Stomach smooth muscle (tissue), 2 donors: Measurements from ENCODE around the gene CRNKL1.

Experiments used
- H3K27ac ChIP-seq: one replicate; pipeline ENCODE4 v1.7.0; 2013; ENCODE audit warnings: mild to moderate bottlenecking, low read length, inconsistent platforms
- H3K27me3 ChIP-seq, 2 donors: one replicate each; pipeline ENCODE4 v1.7.0; 2013; ENCODE audit warnings: low read length in 2 of 2; ENCODE audit not compliant: insufficient read depth in 2 of 2, control insufficient read depth in 1 of 2
- H3K36me3 ChIP-seq, 2 donors: one replicate each; pipeline ENCODE4 v1.7.0; 2013; ENCODE audit warnings: low read length in 2 of 2; ENCODE audit not compliant: control insufficient read depth in 2 of 2, insufficient read depth in 2 of 2
- H3K4me1 ChIP-seq: one replicate; pipeline ENCODE4 v1.7.0; 2013; ENCODE audit warnings: low read length; ENCODE audit not compliant: control insufficient read depth, insufficient read depth
- H3K4me3 ChIP-seq, 2 donors: one replicate each; pipeline ENCODE4 v1.7.0; 2013; ENCODE audit warnings: low read length in 2 of 2
- H3K9ac ChIP-seq, 2 donors: one replicate each; pipeline ENCODE4 v1.7.0; 2013; ENCODE audit warnings: low read length in 2 of 2, mild to moderate bottlenecking in 1 of 2
- H3K9me3 ChIP-seq, 2 donors: one replicate each; pipeline ENCODE4 v1.7.0; 2013; ENCODE audit warnings: low read length in 2 of 2; ENCODE audit not compliant: control insufficient read depth in 2 of 2
- donor health status: healthy.
- donor health status: Pancreatic carcinoma.

CRNKL1 gene

DNA sequence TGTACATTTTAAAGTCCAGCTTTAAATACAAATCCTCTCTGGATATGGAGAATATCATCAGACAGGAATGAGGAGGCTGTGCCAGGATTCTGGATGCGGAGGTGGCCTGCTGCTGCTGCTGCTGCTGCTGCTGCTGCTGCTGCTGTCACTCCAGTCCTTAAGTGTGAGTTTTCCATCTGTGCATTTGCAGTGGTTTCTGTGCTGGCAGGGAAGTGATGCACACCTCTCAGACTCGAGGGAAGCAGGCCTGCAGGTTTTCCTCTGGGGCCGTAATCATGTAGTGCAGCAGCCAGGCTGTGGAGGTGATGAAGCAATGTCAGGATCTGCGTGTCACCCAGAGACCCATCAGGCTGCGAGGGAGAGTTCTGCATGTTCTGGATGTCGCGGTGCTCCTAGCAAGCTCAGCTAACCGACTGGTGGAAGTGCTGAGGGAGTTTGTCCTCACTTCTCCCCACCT lies 32.1 kb upstream of the CRNKL1 start:
- Histone ChIP-seq H3K9ac (no peak overlapping the region), H3K4me3 (peak overlapping the region in 1 of 2 donors; percentile 17), H3K4me1 (no peaks in the 10 kb centered on the region), H3K27ac (no peak overlapping the region), H3K36me3 (no peaks in the 10 kb centered on the region), H3K9me3 (no peaks in the 10 kb centered on the region), H3K27me3 (peaks cover 0 to 2% of the 10 kb centered on the region in 2 donors)

DNA sequence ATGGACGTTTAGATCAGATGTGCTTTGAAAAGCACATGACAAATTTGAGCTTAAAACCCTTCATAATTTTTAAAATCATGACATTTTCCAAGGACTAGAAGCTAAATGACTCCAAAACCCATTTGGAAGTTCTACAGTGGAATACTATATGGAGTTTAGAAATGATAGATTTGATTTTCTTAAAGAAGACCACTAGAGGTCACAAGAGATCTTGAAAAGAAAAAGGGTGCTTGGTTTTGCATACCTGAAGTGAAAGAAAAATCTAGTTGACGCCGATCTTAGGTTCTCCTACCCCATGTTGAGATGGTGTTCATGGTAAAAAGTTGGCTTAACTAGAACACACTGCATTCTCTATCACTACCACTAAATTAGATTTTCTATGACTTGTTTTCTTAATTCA lies 31.5 kb upstream of the CRNKL1 start:
- H3K27me3 ChIP-seq: peaks cover 0 to 2% of the 10 kb centered on the region in 2 donors
- H3K9ac ChIP-seq: no peak overlapping the region
- no peaks in the 10 kb centered on the region for H3K4me1 ChIP-seq
- H3K4me3 ChIP-seq: peak overlapping the region in 1 of 2 donors; percentile 17
- H3K36me3 ChIP-seq: no peaks in the 10 kb centered on the region
- no peaks in the 10 kb centered on the region for H3K9me3 ChIP-seq
- H3K27ac ChIP-seq: no peak overlapping the region

- Histone ChIP-seq H3K4me1 (no peaks in the 10 kb centered on the region), H3K9me3 (no peaks in the 10 kb centered on the region), H3K27ac (no peak overlapping the region), H3K4me3 (no peak overlapping the region), H3K27me3 (peaks cover 5 to 7% of the 10 kb centered on the region in 2 donors), H3K9ac (no peak overlapping the region), H3K36me3 (no peaks in the 10 kb centered on the region)
Observed at GRCh38 chr20:20079102-20079784, 27.0 kb upstream of the CRNKL1 start.

- Histone ChIP-seq H3K9me3 (no peaks in the 10 kb centered on the region), H3K9ac (no peak overlapping the region), H3K36me3 (no peaks in the 10 kb centered on the region), H3K27ac (no peak overlapping the region), H3K4me3 (no peak overlapping the region), H3K4me1 (no peaks in the 10 kb centered on the region), H3K27me3 (peaks cover 5 to 13% of the 10 kb centered on the region in 2 donors)
Observed at GRCh38 chr20:20078041-20078440, 25.8 kb upstream of the CRNKL1 start.

GRCh38 chr20:20076297-20077065 lies 24.2 kb upstream of the CRNKL1 start:
- H3K4me1 ChIP-seq: no peaks in the 10 kb centered on the region
- no peaks in the 10 kb centered on the region for H3K9me3 ChIP-seq
- peaks cover 5 to 11% of the 10 kb centered on the region in 2 donors for H3K27me3 ChIP-seq
- no peaks in the 10 kb centered on the region for H3K36me3 ChIP-seq
- no peak overlapping the region for H3K4me3 ChIP-seq
- H3K9ac ChIP-seq: no peak overlapping the region
- H3K27ac ChIP-seq: no peak overlapping the region

GRCh38 chr20:20075032-20075431 lies 22.8 kb upstream of the CRNKL1 start:
- Histone ChIP-seq H3K36me3 (no peaks in the 10 kb centered on the region), H3K27ac (no peak overlapping the region), H3K4me1 (no peaks in the 10 kb centered on the region), H3K9ac (no peak overlapping the region), H3K27me3 (peaks cover 5 to 12% of the 10 kb centered on the region in 2 donors), H3K4me3 (no peak overlapping the region), H3K9me3 (no peaks in the 10 kb centered on the region)

DNA sequence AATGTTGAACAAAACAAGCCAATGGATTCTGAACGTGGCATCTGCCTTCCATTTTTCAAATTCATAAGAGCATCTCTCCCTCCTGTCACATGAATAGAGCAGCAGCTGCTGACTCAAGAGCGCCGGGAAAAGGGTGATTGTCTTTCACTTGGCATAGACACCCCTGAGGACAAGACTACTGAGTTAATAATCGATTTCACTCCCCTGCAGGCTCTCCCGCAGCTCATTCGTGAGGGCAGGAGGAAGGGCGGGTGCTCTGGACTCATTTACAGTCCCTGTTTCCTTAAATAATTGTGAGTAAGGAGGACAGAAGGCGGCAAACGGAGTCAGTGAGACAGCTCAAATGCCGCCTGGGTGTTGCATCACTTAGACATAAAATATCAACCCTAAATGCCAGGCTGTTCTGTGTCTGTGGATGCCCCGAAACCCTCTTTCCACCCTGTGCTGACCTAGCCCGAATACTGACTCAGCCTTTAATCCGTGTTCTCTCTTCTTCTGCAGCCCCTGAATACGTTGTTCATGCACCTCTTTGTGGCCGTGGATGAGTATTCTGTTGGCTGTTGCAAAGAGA lies 21.6 kb upstream of the CRNKL1 start:
- Histone ChIP-seq H3K27ac (no peak overlapping the region), H3K9me3 (no peaks in the 10 kb centered on the region), H3K9ac (no peak overlapping the region), H3K27me3 (peaks cover 5 to 12% of the 10 kb centered on the region in 2 donors), H3K4me1 (no peaks in the 10 kb centered on the region), H3K4me3 (no peak overlapping the region), H3K36me3 (no peaks in the 10 kb centered on the region)

- H3K27me3 ChIP-seq: peaks cover 5 to 11% of the 10 kb centered on the region in 2 donors
- no peak overlapping the region for H3K4me3 ChIP-seq
- no peaks in the 10 kb centered on the region for H3K4me1 ChIP-seq
- no peaks in the 10 kb centered on the region for H3K36me3 ChIP-seq
- H3K9me3 ChIP-seq: no peaks in the 10 kb centered on the region
- H3K27ac ChIP-seq: no peak overlapping the region
- H3K9ac ChIP-seq: no peak overlapping the region
Observed at GRCh38 chr20:20070871-20071726, 18.8 kb upstream of the CRNKL1 start.

GRCh38 chr20:20065361-20065760 lies 13.1 kb upstream of the CRNKL1 start:
- Histone ChIP-seq H3K27me3 (peaks cover 0 to 2% of the 10 kb centered on the region in 2 donors), H3K36me3 (no peaks in the 10 kb centered on the region), H3K4me1 (no peaks in the 10 kb centered on the region), H3K4me3 (no peak overlapping the region), H3K9me3 (no peaks in the 10 kb centered on the region), H3K27ac (no peak overlapping the region), H3K9ac (no peak overlapping the region)

GRCh38 chr20:20063941-20064702 lies 11.9 kb upstream of the CRNKL1 start:
- H3K4me1 ChIP-seq: no peaks in the 10 kb centered on the region
- peaks cover 0 to 2% of the 10 kb centered on the region in 2 donors for H3K27me3 ChIP-seq
- no peak overlapping the region for H3K9ac ChIP-seq
- H3K9me3 ChIP-seq: no peaks in the 10 kb centered on the region
- H3K27ac ChIP-seq: no peak overlapping the region
- no peaks in the 10 kb centered on the region for H3K36me3 ChIP-seq
- no peak overlapping the region for H3K4me3 ChIP-seq
